Measurements from ENCODE around the gene GPR171. TPM values are rescaled to one million over a fixed set of nuclear protein-coding genes. Genes with fewer than 3 reads are reported as not detected.
"Not testable (repeated sequence)": the region's sequence is repeated elsewhere in the genome, so short reads cannot be mapped to it uniquely, and the experiment has no call there.

Gene GPR171
- total RNA-seq, 1 donor from 2014 or later = 1.8 TPM

DNA sequence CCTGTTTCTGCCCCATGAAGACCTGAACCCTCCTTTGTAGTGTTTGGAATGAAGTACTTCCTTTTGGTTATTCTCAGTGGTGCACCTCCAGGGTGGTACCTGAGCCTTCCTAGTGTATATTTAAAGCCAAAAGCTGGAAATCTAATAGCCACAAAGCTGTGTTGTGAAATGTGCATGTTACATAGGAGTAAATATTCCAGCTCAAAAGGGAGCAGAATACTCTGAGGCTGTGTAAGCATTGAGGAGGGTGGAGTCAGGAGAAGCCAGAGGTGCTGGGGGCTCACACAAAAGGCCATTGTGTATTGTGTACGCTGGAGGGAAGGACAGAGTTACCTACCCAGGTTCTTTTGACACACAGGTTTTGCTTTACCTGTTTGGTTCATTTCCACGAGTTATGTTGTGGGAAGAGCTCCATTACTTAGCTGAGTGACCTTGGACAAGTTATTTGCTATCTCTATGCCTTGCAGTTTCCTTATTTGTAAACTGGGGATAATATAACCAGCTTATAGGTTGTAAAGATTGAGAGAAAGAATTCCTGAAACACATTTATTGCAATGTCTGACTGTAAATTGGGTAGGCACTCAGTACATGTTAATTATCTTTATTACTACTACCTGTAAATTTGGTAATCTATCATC, 24.7 kb downstream of the GPR171 start:
- DNase-seq (ENCODE audit: low spot score) = no peak

DNA sequence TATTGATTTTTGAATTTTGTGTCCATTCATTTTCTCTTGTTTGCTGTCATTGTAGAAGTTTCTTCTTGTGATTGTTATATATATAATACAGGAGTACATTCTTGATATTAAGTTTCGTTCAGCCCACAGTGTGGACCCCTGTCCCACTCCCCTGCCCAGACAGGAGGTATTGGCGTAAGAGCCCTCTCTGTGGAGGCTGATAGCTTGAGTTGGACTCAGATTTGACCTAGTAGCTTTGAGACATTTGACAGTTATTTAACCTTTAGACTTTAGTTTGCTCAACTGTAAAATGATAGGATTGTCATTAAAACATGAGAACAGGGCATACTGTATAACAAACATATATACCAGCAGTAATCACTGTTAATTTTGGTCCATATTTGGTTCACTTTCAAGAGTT, 27.1 kb downstream of the GPR171 start:
- DNase-seq (ENCODE audit: low spot score) = no peak

DNA sequence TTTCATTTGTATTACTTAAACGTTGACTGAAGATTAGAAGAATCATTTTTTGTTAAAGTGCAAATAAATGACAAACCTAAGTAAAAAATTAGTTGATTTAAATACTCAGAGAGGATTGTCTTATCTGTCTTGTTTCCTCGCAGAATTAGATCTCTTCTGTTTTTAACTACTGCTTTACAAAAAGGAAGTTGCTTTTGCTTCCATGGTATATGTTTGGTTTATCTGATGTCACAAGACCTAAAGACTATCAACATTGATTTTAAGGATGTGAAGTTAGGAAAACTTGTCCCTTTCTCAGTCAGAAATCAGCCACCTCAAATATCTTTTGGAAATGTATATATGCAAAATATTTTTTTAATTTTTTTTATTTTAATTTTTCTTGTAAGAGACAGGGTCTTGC, 28.7 kb downstream of the GPR171 start:
- no peak for DNase-seq (ENCODE audit: low spot score)

DNA sequence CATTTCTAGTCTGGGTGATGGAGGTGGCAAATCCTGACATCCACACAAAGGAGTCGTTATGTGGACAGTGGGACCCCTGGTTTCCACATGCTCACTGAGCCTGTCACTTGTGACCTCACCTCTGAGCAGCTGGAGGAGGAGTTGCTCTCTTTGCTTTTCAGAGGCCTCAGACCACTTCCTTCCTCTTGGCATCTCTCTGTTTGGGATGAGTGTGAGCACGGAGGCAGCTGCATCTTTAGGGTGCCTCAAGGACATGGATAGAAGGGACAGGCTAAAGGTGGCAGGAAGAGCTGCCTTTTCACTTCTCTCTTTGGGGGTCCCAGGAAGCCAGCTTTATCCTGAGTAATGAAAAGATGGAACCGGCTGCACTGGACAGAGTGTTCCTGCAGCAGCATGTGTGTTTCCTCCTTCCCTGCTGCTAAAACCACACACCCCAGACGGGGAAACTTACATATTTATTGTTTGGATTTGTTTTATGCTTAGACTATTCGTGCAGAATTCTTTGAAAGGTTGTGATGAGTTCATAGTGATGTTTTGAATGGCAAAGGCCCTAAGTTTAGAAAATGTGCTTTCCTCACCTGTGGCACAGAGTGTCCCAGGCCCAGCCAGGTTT, 31.8 kb downstream of the GPR171 start:
- DNase-seq (ENCODE audit: low spot score) = no peak

DNA sequence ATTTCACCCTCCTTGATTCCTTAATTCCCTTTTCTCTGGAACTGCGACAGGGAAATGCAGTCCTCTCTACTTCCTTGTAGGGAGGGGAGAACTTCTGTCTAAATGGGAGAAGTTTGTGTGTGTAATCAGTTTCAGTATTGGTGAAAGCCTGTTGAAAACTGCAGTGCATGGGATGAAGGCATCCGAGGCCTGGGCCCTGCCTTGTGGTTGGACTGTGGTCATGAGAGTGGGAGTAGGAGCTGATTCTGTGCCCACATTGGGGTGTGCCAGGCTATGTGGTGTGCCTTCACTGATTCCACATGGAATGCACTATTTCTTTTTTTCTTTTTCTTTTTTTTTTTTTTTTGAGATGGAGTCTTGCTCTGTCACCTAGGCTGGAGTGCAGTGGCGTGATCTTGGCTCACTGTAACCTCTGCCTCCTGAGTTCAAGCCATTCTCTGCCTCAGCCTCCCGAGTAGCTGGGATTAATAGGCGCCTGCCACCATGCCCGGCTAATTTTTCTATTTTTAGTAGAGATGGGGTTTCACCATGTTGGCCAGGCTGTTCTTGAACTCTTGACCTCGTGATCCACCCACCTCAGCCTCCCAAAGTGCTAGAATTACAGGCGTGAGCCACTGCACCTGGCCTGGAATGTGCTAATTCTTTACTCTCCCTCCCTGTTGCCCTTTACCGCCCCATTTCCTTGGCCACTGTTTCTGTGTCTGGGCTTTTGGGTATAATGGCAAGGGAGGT, 32.9 kb downstream of the GPR171 start:
- not testable (repeated sequence) for DNase-seq (ENCODE audit: low spot score)

DNA sequence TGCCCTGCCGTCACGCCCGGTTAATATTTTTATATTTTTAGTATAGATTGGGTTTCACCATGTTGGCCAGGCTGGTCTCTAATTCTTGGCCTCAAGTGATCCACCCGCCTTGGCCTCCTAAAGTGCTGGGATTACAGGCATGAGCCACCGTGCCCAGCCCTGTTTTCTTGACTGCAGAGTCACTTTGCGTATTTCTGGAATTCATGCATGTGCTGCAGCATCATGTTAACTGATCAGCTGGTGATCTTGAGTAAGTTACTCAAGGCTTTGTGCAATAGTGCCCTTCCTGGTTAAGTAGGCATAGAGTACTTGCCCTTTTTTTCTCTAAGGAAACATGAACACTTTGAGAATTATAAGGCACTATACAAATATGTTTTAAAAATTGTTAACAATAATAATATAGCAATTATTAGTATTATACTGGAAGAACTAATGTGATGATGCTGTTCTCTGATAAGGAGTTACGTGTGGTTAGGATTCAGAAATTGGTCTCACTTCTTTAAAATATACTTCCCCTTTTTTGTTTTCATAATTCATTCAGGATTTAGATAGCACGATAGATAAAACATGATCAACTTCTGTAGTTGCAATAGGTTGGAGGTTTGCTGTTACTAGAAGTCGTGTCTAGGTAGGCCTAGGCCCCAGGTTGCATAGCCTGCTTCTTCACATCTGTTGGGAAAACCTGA, 33.6 kb downstream of the GPR171 start:
- DNase-seq (ENCODE audit: low spot score) = no peak

DNA sequence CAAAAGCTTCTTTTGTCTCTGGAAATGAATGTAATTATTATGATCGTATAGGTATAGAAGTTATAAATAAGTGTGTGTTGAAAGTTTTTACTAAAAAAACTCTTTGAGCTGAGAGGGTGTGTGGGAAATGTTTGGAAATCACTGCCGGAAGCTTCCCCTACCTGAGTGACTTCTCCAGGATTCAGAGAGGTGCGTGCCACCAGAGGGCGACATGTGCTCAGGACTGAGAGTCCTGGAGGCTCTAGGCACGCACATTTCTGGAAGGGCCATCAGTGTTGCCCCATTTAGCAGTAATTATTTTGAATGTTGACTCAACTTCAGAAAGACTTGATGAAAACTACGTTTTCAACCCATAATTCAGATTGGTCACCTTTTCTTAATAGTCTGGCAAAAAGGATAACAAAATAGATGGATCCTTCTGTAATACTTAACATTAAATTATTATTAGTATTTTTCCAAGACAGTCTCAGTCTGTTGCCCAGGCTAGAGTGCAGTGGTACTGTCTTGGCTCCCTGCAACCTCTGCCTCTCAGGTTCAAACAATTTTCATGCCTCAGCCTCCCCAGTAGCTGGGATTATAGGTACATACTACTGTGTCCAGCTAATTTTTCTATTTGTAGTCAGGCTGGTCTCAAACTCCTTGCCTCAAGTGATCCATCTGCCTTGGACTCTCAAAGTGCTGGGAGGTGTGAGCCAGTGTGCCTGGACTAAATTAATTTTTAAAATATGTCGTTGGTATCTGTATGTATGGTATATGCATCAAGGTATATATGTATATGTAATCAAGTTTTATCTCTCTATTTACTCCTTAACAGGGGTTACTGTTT, 34.5 kb downstream of the GPR171 start:
- no peak for DNase-seq (ENCODE audit: low spot score)

DNA sequence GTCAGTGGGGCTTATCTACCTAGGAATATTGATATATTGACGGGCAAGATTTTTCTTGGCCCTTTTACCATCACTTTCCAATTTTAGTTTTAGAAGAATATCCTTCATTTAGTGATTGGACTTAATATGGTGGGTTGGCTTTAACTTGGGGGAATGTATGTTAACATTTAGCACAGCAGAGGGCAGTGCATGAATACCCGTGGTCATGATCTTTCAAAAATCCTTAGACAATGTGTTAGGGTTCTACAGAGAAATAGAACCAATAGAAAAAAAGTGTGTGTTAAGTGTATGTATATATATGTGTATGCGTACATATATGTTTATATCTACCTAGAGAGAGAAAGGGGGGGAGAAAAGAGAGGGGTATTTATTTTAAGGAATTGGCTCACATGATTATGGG, 36.9 kb downstream of the GPR171 start:
- DNase-seq (ENCODE audit: low spot score) = no peak

DNA sequence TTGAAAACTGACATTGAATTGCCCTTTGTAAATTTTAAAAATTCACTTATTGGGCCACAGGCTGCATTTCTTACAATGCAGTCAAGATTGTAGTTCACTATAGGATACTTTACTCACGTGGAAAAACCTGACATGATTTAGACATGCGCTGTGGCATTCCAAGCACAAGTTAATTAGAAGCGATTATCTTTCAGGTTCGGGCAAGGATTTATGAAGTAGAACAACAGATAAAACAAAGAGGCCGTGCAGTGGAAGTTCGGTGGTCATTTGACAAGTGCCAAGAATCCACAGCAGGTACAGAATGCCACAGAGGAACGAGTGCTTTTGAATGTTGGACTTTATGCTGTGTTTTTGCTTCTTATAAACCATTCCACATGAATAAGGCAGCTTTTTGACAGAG, 37.8 kb downstream of the GPR171 start:
- DNase-seq (ENCODE audit: low spot score) = no peak

DNA sequence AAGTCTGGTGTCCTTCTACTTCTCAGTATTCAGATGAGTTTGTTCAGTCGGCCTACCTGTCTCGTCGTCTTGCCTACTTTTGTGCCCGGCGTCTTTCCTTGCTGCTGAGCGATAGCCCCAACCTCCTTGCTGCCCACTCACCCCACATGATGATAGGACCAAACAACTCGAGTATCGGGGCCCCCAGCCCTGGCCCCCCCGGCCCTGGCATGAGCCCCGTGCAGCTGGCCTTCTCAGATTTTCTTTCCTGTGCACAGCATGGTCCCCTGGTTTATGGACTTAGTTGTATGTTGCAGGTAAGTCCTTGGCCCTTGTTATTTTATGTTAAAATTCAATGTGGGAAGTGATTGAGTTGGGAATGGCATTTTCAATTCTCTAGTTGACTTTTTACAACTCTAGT, 43.2 kb downstream of the GPR171 start:
- no peak for DNase-seq (ENCODE audit: low spot score)

DNA sequence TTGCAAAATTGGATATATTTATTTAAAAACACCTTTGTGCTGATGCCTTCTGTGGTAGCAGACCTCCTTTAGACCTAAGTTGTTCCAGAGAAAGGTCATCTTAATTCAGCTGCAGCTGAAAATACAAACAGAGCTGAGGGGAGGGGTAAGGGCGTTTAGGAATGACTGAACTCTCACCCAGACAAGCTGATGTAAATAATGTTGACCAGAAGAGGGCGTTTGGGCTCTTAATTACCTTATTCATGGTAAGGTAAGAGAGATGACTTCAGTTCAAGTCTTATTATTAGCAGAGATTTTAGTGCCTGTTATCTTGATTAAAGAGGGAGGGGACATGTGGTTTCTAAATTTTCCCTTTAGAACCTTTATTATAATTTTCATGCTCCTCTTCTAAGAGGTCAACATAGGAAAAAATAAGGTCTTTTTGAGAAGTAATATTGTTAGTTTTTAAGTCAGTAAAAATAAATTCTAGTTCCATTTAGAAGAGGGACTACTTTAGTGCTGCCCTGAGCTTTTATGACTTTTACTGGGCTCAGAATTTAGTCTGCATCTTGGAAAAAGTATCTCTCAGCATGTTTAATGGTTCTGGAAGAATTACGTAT, 46.3 kb downstream of the GPR171 start:
- no peak for DNase-seq (ENCODE audit: low spot score)

DNA sequence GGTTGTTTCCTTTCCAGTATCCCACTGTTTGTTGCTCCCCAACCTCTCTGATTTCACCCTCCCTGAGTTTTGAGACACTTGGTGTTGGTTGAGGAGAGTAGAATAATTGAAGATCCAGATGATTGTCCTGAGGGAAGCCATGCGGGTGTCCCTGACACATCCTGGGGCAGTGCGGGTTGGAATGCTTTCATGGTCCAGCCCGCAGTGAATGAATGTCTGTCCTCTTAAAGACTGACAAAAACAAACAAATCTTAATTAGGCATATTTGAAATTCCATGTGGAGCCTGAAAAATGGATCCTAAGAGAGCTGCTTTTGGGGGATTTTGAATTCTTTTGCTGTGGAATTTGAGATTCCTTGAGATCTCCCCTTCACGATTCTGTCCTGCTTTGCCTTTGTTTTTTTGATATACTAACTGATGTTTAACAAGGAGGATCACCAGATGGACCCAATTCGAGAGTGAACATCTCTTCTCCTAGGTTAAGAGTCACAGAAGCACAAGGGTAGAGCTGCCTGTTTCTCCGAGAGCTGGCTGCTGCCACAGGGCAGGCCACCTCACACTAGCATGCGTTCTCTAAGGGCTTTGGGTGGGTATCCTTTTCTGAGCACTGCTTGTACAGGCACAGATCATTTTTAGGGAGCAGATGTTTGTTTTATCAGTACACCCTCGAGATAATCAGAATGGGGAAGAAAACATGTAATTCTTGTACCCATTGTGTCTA, 47.4 kb downstream of the GPR171 start:
- DNase-seq (ENCODE audit: low spot score) = no peak

DNA sequence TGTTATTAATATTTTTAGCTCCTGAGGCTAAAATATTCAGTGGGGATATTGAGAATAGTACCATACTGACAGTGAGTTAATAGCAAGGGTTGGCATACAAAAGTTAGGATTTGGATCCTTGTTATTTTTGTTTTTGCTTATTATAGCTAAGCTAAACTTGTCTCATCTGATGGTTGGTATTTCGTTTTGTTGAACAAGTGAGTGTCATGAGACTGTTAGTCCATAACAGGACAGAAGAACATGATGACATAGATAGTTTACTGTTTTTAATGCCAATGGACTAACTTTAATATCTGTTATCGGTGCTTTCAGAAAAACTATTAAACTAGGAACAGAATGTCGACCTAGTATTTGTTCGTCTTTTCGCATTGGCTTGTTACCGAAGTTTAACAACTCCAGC, 48.5 kb downstream of the GPR171 start:
- DNase-seq (ENCODE audit: low spot score) = no peak

DNA sequence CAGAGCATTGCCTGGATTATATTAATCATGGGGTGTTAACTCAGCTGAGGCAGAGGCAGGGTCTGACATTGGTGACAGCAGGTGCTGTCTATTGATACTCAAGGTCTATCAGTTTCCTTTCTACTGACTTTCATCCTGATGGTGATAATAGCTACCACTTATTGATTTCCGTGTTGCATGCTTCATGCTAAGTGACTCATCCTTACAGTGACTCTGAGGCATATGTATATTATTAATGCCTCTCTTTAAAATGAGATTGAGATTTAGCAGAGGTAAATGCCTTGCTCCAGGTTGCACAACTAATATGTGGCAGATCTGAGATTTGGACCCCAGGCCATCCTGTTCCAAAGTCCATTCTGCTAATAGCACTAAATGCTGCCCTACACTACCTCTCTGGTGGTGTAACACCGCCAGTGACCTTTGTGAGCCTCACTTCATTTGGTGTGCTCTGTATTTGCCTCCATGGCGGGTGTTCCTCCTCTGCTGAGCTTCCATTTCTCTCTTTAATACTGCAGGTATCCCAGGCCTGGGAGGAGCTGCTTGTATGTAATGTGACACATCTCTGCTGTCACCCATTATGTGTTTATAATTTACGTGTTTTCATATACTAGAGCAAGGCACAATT, 50.4 kb downstream of the GPR171 start:
- DNase-seq (ENCODE audit: low spot score) = no peak

Other genes with a start within 250 kb of the GPR171 start
- gene CLRN1, start 230.5 kb downstream of the GPR171 start, total RNA-seq = not detected
- gene MED12L, start 117.6 kb downstream of the GPR171 start, total RNA-seq = 0.48 TPM
- gene P2RY14, start 75.3 kb upstream of the GPR171 start, total RNA-seq = 1.4 TPM
- not detected for gene GPR87, start 113.6 kb upstream of the GPR171 start, total RNA-seq
- gene P2RY13, start 126.3 kb upstream of the GPR171 start, total RNA-seq = 4.7 TPM
- gene P2RY12, start 181.5 kb upstream of the GPR171 start, total RNA-seq = 5.7 TPM